ENCODE data around the gene UGT1A4.
"Not testable (repeated sequence)": the region's sequence is repeated elsewhere in the genome, so short reads cannot be mapped to it uniquely, and the experiment has no call there.

UGT1A4 gene

GRCh38 chr2:233700028-233700635 is 18.4 kb upstream of the UGT1A4 start:
- no peak for TF ChIP-seq CTCF (IDR thresholded peaks at IDR 0.05; ENCODE audit: low read depth, low read length)
- H3K4me3 ChIP-seq (ENCODE audit: low read depth, low read length), result no peak overlapping the region

GRCh38 chr2:233700842-233701241 is 17.7 kb upstream of the UGT1A4 start:
- not testable (repeated sequence) for H3K4me3 ChIP-seq (ENCODE audit: low read depth, low read length)

GRCh38 chr2:233702238-233702637 is 16.3 kb upstream of the UGT1A4 start:
- TF ChIP-seq CTCF (IDR thresholded peaks at IDR 0.05; ENCODE audit: low read depth, low read length), result no peak
- H3K4me3 ChIP-seq (ENCODE audit: low read depth, low read length), result no peak overlapping the region

- no peak overlapping the region for H3K4me3 ChIP-seq (ENCODE audit: low read depth, low read length)
- TF ChIP-seq CTCF (IDR thresholded peaks at IDR 0.05; ENCODE audit: low read depth, low read length), result no peak
Measured at GRCh38 chr2:233705911-233706506, 12.5 kb upstream of the UGT1A4 start.

GRCh38 chr2:233706720-233707119 is 11.8 kb upstream of the UGT1A4 start:
- no peak for TF ChIP-seq CTCF (IDR thresholded peaks at IDR 0.05; ENCODE audit: low read depth, low read length)
- H3K4me3 ChIP-seq (ENCODE audit: low read depth, low read length), result no peak overlapping the region

GRCh38 chr2:233707940-233708644 is 10.4 kb upstream of the UGT1A4 start:
- no peak overlapping the region for H3K4me3 ChIP-seq (ENCODE audit: low read depth, low read length)
- no peak for TF ChIP-seq CTCF (IDR thresholded peaks at IDR 0.05; ENCODE audit: low read depth, low read length)

- no peak overlapping the region for H3K4me3 ChIP-seq (ENCODE audit: low read depth, low read length)
- TF ChIP-seq CTCF (IDR thresholded peaks at IDR 0.05; ENCODE audit: low read depth, low read length), result no peak
Measured at GRCh38 chr2:233708942-233709341, 9.6 kb upstream of the UGT1A4 start.

Measured in WI38 (cell line).